ENCODE data around the gene POU2F3. TPM values are rescaled to one million over a fixed set of nuclear protein-coding genes. Genes with fewer than 3 reads are reported as not detected.
A peak's percentile ranks its signal among the peaks of the same experiment; 100 is the strongest.

POU2F3 gene
- total RNA-seq, 8 experiments from 2014 or later, result 0.38 to 40.1 (median 3.4) TPM; not detected in 2

GRCh38 chr11:120336641-120337354 is 96.9 kb downstream of the POU2F3 start:
- H3K4me3 ChIP-seq, result peak overlapping the region; percentile 66 to 85 (median 74)
- in situ Hi-C loops (cut with MboI; ENCODE audit: low pct_unique_long_range_greater_than_20kb in 2 of 9, low sequenced_read_pairs in 9 of 9, unreplicated experiment in 9 of 9), result loop anchor here in 2 of 9 experiments (10.0 to 25.0 kb wide), 2 partner anchors 98 to 101 kb away; no protein-coding TSS in a partner anchor
- WGBS, 10 experiments, result 0 to 3% (median 0%) methylated on average over 2 to 13 of the region's 56 CpGs; no CpG with 5 or more reads in 3 of the 10 experiments
- peak overlapping the region; percentile 74 to 83 for H3K27ac ChIP-seq
- ATAC-seq (replicated peaks in 6 of 8), result peak in 5 of 8 experiments; percentile 0 to 57 (median 50)
- peaks cover 12 to 22% of the 10 kb centered on the region in 2 donors for H3K4me1 ChIP-seq (replicated peaks in 1 of 2)

GRCh38 chr11:120337355-120338106 is 97.6 kb downstream of the POU2F3 start:
- H3K4me1 ChIP-seq (replicated peaks in 1 of 2), result peaks cover 12 to 22% of the 10 kb centered on the region in 2 donors
- in situ Hi-C loops (cut with MboI; ENCODE audit: low pct_unique_long_range_greater_than_20kb in 2 of 9, low sequenced_read_pairs in 9 of 9, unreplicated experiment in 9 of 9), result loop anchor here in 2 of 9 experiments (10.0 to 25.0 kb wide), 2 partner anchors 97 to 100 kb away; no protein-coding TSS in a partner anchor
- H3K4me3 ChIP-seq, result peak overlapping the region; percentile 66 to 85 (median 74)
- 0 to 8% (median 0%) methylated on average over 2 to 15 of the region's 18 CpGs; no CpG with 5 or more reads in 2 of the 10 experiments for WGBS, 10 experiments
- ATAC-seq (replicated peaks in 6 of 8), result no peak
- H3K27ac ChIP-seq, result no peak overlapping the region

GRCh38 chr11:120338107-120338933 is 98.4 kb downstream of the POU2F3 start:
- 1 to 36% (median 14%) methylated on average over 3 to 7 of the region's 7 CpGs for WGBS, 10 experiments
- no peak for ATAC-seq (replicated peaks in 6 of 8)
- Histone ChIP-seq H3K4me3 (peak overlapping the region; percentile 66 to 85 (median 74)), H3K27ac (no peak overlapping the region), H3K4me1 (replicated peaks in 1 of 2) (peaks cover 13 to 24% of the 10 kb centered on the region in 2 donors)
- in situ Hi-C loops (cut with MboI; ENCODE audit: low pct_unique_long_range_greater_than_20kb in 2 of 9, low sequenced_read_pairs in 9 of 9, unreplicated experiment in 9 of 9), result loop anchor here in 2 of 9 experiments (10.0 to 25.0 kb wide), 2 partner anchors 96 to 99 kb away; no protein-coding TSS in a partner anchor

GRCh38 chr11:120339394-120339890 is 99.5 kb downstream of the POU2F3 start:
- H3K4me3 ChIP-seq, result peak overlapping the region; percentile 66 to 85 (median 74)
- in situ Hi-C loops (cut with MboI; ENCODE audit: low pct_unique_long_range_greater_than_20kb in 2 of 9, low sequenced_read_pairs in 9 of 9, unreplicated experiment in 9 of 9), result loop anchor here in 2 of 9 experiments (10.0 to 25.0 kb wide), 2 partner anchors 95 to 98 kb away; no protein-coding TSS in a partner anchor
- WGBS, 10 experiments, result 0 to 100% (median 30%) methylated on average over 1 to 6 of the region's 6 CpGs; no CpG with 5 or more reads in 1 of the 10 experiments
- peaks cover 19 to 27% of the 10 kb centered on the region in 2 donors for H3K4me1 ChIP-seq (replicated peaks in 1 of 2)
- H3K27ac ChIP-seq, result no peak overlapping the region
- peak in 2 of 8 experiments; percentile 1 to 3 for ATAC-seq (replicated peaks in 6 of 8)

GRCh38 chr11:120340529-120340928 is 100.6 kb downstream of the POU2F3 start:
- no peak for ATAC-seq (replicated peaks in 6 of 8)
- Histone ChIP-seq H3K4me1 (replicated peaks in 1 of 2) (peaks cover 19 to 27% of the 10 kb centered on the region in 2 donors), H3K27ac (no peak overlapping the region), H3K4me3 (no peak overlapping the region)
- 5 to 93% (median 63%) methylated on average over 1 to 2 of the region's 2 CpGs for WGBS, 10 experiments
- in situ Hi-C loops (cut with MboI; ENCODE audit: low pct_unique_long_range_greater_than_20kb in 2 of 9, low sequenced_read_pairs in 9 of 9, unreplicated experiment in 9 of 9), result loop anchor here in 1 of 9 experiments (25.0 kb wide), 1 partner anchor 97 kb away; no protein-coding TSS in a partner anchor

GRCh38 chr11:120342226-120342625 is 102.3 kb downstream of the POU2F3 start:
- Histone ChIP-seq H3K27ac (no peak overlapping the region), H3K4me3 (no peak overlapping the region), H3K4me1 (replicated peaks in 1 of 2) (peaks cover 22 to 30% of the 10 kb centered on the region in 2 donors)
- WGBS, 10 experiments, result 68 to 100% (median 85%) methylated on average over 1 to 3 of the region's 3 CpGs; no CpG with 5 or more reads in 1 of the 10 experiments
- no peak for ATAC-seq (replicated peaks in 6 of 8)
- in situ Hi-C loops (cut with MboI; ENCODE audit: low pct_unique_long_range_greater_than_20kb in 2 of 9, low sequenced_read_pairs in 9 of 9, unreplicated experiment in 9 of 9), result loop anchor here in 1 of 9 experiments (25.0 kb wide), 1 partner anchor 95 kb away; no protein-coding TSS in a partner anchor

GRCh38 chr11:120342678-120343077 is 102.7 kb downstream of the POU2F3 start:
- ATAC-seq (replicated peaks in 6 of 8), result no peak
- no peak overlapping the region for H3K27ac ChIP-seq
- H3K4me3 ChIP-seq, result no peak overlapping the region
- 89 to 100% (median 97%) methylated on average over 2 to 3 of the region's 3 CpGs for WGBS, 10 experiments
- in situ Hi-C loops (cut with MboI; ENCODE audit: low pct_unique_long_range_greater_than_20kb in 2 of 9, low sequenced_read_pairs in 9 of 9, unreplicated experiment in 9 of 9), result loop anchor here in 1 of 9 experiments (25.0 kb wide), 1 partner anchor 95 kb away; no protein-coding TSS in a partner anchor
- peaks cover 22 to 35% of the 10 kb centered on the region in 2 donors for H3K4me1 ChIP-seq (replicated peaks in 1 of 2)

- WGBS, 10 experiments, result 58 to 100% (median 71%) methylated on average over 1 to 2 of the region's 2 CpGs
- in situ Hi-C loops (cut with MboI; ENCODE audit: low pct_unique_long_range_greater_than_20kb in 2 of 9, low sequenced_read_pairs in 9 of 9, unreplicated experiment in 9 of 9), result loop anchor here in 1 of 9 experiments (25.0 kb wide), 1 partner anchor 94 kb away; no protein-coding TSS in a partner anchor
- no peak overlapping the region for H3K4me3 ChIP-seq
- H3K27ac ChIP-seq, result no peak overlapping the region
- H3K4me1 ChIP-seq (replicated peaks in 1 of 2), result peaks cover 22 to 30% of the 10 kb centered on the region in 2 donors
- peak in 7 of 8 experiments; percentile 14 to 45 (median 32) for ATAC-seq (replicated peaks in 6 of 8)
Measured at GRCh38 chr11:120343429-120343828, 103.5 kb downstream of the POU2F3 start.

- Histone ChIP-seq H3K4me1 (replicated peaks in 1 of 2) (peaks cover 19 to 27% of the 10 kb centered on the region in 2 donors), H3K4me3 (no peak overlapping the region), H3K27ac (no peak overlapping the region)
- 0 to 100% (median 83%) methylated on average over 1 of the region's 1 CpG; no CpG with 5 or more reads in 3 of the 10 experiments for WGBS, 10 experiments
- in situ Hi-C loops (cut with MboI; ENCODE audit: low pct_unique_long_range_greater_than_20kb in 2 of 9, low sequenced_read_pairs in 9 of 9, unreplicated experiment in 9 of 9), result loop anchor here in 1 of 9 experiments (25.0 kb wide), 1 partner anchor 93 kb away; no protein-coding TSS in a partner anchor
- ATAC-seq (replicated peaks in 6 of 8), result no peak
Measured at GRCh38 chr11:120344302-120345004, 104.5 kb downstream of the POU2F3 start.

- Histone ChIP-seq H3K4me3 (no peak overlapping the region), H3K27ac (no peak overlapping the region), H3K4me1 (replicated peaks in 1 of 2) (peaks cover 10 to 13% of the 10 kb centered on the region in 2 donors)
- ATAC-seq (replicated peaks in 6 of 8), result peak in 6 of 8 experiments; percentile 29 to 65 (median 53)
- in situ Hi-C loops (cut with MboI; ENCODE audit: low pct_unique_long_range_greater_than_20kb in 2 of 9, low sequenced_read_pairs in 9 of 9, unreplicated experiment in 9 of 9), result loop anchor here in 1 of 9 experiments (25.0 kb wide), 1 partner anchor 91 kb away; no protein-coding TSS in a partner anchor
- WGBS, 10 experiments, result 0 to 83% (median 37%) methylated on average over 1 of the region's 1 CpG; no CpG with 5 or more reads in 4 of the 10 experiments
Measured at GRCh38 chr11:120346233-120346632, 106.3 kb downstream of the POU2F3 start.

- H3K4me3 ChIP-seq, result no peak overlapping the region
- in situ Hi-C loops (cut with MboI; ENCODE audit: low pct_unique_long_range_greater_than_20kb in 2 of 9, low sequenced_read_pairs in 9 of 9, unreplicated experiment in 9 of 9), result no loop called here
- no peak overlapping the region for H3K27ac ChIP-seq
- H3K4me1 ChIP-seq (replicated peaks in 1 of 2), result peaks cover 2 to 7% of the 10 kb centered on the region in 2 donors
- no peak for ATAC-seq (replicated peaks in 6 of 8)
Measured at GRCh38 chr11:120350637-120351036, 110.7 kb downstream of the POU2F3 start.

Measured in motor neuron (in vitro differentiated cells).